Measurements from ENCODE around the gene ZNF654. TPM values are rescaled to one million over a fixed set of nuclear protein-coding genes. Genes with fewer than 3 reads are reported as not detected.

Gene ZNF654
- total and polyA plus RNA-seq, 9 of the 15 experiments (the other 6 are each of a cell fraction or from before 2014, with no cell fraction given), result 2.4 to 8.6 (median 5.1) TPM

GRCh38 chr3:88141458-88142083 is 82.5 kb downstream of the ZNF654 start:
- Histone ChIP-seq H3K9me1 (ENCODE audit: control insufficient read depth, insufficient read depth, low read length) (no peaks in the 10 kb centered on the region), H3K79me2 (ENCODE audit: control insufficient read depth, insufficient read depth, low read length) (peaks cover 7% of the 10 kb centered on the region; the same call in 2 of the 3 replicates), H3K4me3 (no peak overlapping the region), H3K36me3 (ENCODE audit: control insufficient read depth, insufficient read depth, low read length) (peaks cover 56% of the 10 kb centered on the region; the same call in 2 of the 3 replicates), H3K9me3 (replicated peaks; ENCODE audit: control insufficient read depth, insufficient read depth, low read depth, low read length) (no peaks in the 10 kb centered on the region), H3K27ac (ENCODE audit: extremely low read depth, low read depth, low read length) (no peak overlapping the region), H3K4me1 (replicated peaks in 1 of 2; ENCODE audit: control insufficient read depth in 2 of 2, insufficient read depth in 2 of 2, low read length in 2 of 2) (no peaks in the 10 kb centered on the region), H3K27me3 (ENCODE audit: control insufficient read depth in 2 of 2, insufficient read depth in 2 of 2, low read length in 2 of 2) (no peaks in the 10 kb centered on the region), H3K9ac (ENCODE audit: insufficient read depth in 1 of 2, low read depth in 2 of 2, low read length in 2 of 2) (no peak overlapping the region), H2AFZ (ENCODE audit: low read depth, low read length) (no peak overlapping the region), H3K4me2 (ENCODE audit: insufficient read depth, low read length) (no peak overlapping the region), H4K20me1 (replicated peaks; ENCODE audit: control insufficient read depth, insufficient read depth, low read length) (no peaks in the 10 kb centered on the region)
- BruUV-seq (replicated peaks), result TSS peak; percentile 12
- ChIA-PET POLR2A (no interaction called here), CTCF (ENCODE audit: low intra/inter-chr PET ratio) (no interaction called here)
- intact Hi-C loops (cut with micrococcal nuclease), result loop anchor here (10.0 kb wide), 1 partner anchor 347 kb away; the partner anchor contains the start of gene HTR1F
- in situ Hi-C loops (cut with MboI), result no loop called here
- TF ChIP-seq PHF21A (IDR thresholded peaks at IDR 0.05; ENCODE audit: borderline replicate concordance, low read depth) (no peak), SAP30 (IDR thresholded peaks at IDR 0.05; ENCODE audit: borderline replicate concordance, insufficient read depth, low read depth, low read length, poor library complexity, severe bottlenecking) (no peak), ZNF274 (IDR thresholded peaks at IDR 0.05; ENCODE audit: borderline replicate concordance, low read depth, low read length) (no peak), ZC3H4 (CRISPR knock-in tag; IDR thresholded peaks at IDR 0.05; ENCODE audit: borderline replicate concordance) (no peak), KLF1 (tag; IDR thresholded peaks at IDR 0.05) (no peak), ZNF75A (CRISPR knock-in tag; IDR thresholded peaks at IDR 0.05) (no peak), HSF4 (CRISPR knock-in tag; IDR thresholded peaks at IDR 0.05; ENCODE audit: borderline replicate concordance) (no peak), MCM7 (IDR thresholded peaks at IDR 0.05) (no peak), VEZF1 (CRISPR knock-in tag; IDR thresholded peaks at IDR 0.05) (no peak), ZBTB8A (IDR thresholded peaks at IDR 0.05; ENCODE audit: partially characterized antibody) (no peak), SMAD4 (CRISPR knock-in tag; conservative IDR thresholded peaks at IDR 0.05) (no peak)
- TF ChIP-seq, protein P1, sequence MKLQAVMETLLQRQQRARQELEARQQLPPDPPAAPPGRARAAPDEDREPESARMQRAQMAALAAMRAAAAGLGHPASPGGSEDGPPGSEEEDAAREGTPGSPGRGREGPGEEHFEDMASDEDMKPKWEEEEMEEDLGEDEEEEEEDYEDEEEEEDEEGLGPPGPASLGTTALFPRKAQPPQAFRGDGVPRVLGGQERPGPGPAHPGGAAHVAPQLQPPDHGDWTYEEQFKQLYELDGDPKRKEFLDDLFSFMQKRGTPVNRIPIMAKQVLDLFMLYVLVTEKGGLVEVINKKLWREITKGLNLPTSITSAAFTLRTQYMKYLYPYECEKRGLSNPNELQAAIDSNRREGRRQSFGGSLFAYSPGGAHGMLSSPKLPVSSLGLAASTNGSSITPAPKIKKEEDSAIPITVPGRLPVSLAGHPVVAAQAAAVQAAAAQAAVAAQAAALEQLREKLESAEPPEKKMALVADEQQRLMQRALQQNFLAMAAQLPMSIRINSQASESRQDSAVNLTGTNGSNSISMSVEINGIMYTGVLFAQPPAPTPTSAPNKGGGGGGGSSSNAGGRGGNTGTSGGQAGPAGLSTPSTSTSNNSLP (IDR thresholded peaks at IDR 0.05; ENCODE audit: borderline replicate concordance, low read depth, low read length), result no peak
- TF ChIP-seq, protein P2, sequence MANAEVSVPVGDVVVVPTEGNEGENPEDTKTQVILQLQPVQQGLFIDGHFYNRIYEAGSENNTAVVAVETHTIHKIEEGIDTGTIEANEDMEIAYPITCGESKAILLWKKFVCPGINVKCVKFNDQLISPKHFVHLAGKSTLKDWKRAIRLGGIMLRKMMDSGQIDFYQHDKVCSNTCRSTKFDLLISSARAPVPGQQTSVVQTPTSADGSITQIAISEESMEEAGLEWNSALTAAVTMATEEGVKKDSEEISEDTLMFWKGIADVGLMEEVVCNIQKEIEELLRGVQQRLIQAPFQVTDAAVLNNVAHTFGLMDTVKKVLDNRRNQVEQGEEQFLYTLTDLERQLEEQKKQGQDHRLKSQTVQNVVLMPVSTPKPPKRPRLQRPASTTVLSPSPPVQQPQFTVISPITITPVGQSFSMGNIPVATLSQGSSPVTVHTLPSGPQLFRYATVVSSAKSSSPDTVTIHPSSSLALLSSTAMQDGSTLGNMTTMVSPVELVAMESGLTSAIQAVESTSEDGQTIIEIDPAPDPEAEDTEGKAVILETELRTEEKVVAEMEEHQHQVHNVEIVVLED (CRISPR knock-in tag; IDR thresholded peaks at IDR 0.05), result no peak
- TF ChIP-seq, protein P3, sequence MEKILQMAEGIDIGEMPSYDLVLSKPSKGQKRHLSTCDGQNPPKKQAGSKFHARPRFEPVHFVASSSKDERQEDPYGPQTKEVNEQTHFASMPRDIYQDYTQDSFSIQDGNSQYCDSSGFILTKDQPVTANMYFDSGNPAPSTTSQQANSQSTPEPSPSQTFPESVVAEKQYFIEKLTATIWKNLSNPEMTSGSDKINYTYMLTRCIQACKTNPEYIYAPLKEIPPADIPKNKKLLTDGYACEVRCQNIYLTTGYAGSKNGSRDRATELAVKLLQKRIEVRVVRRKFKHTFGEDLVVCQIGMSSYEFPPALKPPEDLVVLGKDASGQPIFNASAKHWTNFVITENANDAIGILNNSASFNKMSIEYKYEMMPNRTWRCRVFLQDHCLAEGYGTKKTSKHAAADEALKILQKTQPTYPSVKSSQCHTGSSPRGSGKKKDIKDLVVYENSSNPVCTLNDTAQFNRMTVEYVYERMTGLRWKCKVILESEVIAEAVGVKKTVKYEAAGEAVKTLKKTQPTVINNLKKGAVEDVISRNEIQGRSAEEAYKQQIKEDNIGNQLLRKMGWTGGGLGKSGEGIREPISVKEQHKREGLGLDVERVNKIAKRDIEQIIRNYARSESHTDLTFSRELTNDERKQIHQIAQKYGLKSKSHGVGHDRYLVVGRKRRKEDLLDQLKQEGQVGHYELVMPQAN (IDR thresholded peaks at IDR 0.05; ENCODE audit: borderline replicate concordance), result no peak
- no peak for FAIRE-seq
- WGBS (ENCODE audit: insufficient coverage, low coverage, missing lambda C conversion rate), result 75% methylated on average over 4 of the region's 4 CpGs
- ATAC-seq, result no peak
- no peak for DNase-seq (ENCODE audit: extremely low read depth in 1 of 4, low spot score in 3 of 4)

Measured in K562 (cell line).